ENCODE data around the gene UBR4.

Gene UBR4

GRCh38 chr1:19113697-19114092 is 96.4 kb downstream of the UBR4 start:
- H3K4me3 ChIP-seq (ENCODE audit: low read length) = no peak overlapping the region
- peak; percentile 46 for DNase-seq (ENCODE audit: low read depth, low spot score)

GRCh38 chr1:19112891-19113696 is 97.0 kb downstream of the UBR4 start:
- H3K4me3 ChIP-seq (ENCODE audit: low read length) = no peak overlapping the region
- no peak for DNase-seq (ENCODE audit: low read depth, low spot score)

DNA sequence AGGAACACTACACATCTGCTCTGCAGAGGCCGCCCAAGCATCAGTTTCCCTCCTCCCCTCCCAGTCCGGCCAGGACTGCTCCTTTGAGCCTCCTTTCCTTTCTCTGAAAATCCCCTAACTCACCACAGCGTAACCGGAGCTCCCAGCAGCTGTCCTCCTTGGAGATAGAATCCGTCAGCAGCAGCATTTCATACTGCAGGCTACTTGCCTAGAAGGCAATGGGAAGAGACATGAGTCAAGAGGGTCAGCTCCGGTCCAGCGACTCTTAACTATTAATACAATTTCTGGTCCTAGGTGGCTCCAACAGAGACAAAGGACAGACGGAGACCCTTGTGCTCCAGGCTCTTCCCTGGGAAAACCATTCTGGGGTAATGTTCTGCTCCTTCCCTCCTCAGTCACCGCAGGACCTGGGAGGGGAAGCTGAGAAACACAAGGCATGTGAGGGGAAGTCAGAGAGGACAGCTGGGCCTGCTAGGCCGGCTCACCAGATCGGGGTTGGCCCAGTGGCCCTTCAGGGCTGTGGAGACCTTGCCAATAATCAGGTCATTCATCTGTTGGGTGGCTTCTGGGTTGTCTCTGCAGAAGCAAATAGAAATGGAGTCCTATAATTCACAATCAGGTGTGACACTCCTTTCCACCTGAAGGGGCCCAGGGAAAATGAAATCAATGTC is 99.7 kb downstream of the UBR4 start:
- no peak overlapping the region for H3K4me3 ChIP-seq (ENCODE audit: low read length)
- DNase-seq (ENCODE audit: low read depth, low spot score) = no peak

- H3K4me3 ChIP-seq (ENCODE audit: low read length) = no peak overlapping the region
- DNase-seq (ENCODE audit: low read depth, low spot score) = no peak
Observed at GRCh38 chr1:19109545-19109944, 100.5 kb downstream of the UBR4 start.

- H3K4me3 ChIP-seq (ENCODE audit: low read length) = no peak overlapping the region
- no peak for DNase-seq (ENCODE audit: low read depth, low spot score)
Observed at GRCh38 chr1:19101244-19101643, 108.8 kb downstream of the UBR4 start.

- no peak for DNase-seq (ENCODE audit: low read depth, low spot score)
- no peak overlapping the region for H3K4me3 ChIP-seq (ENCODE audit: low read length)
Observed at GRCh38 chr1:19100028-19100427, 110.0 kb downstream of the UBR4 start.

GRCh38 chr1:19096990-19097389 is 113.1 kb downstream of the UBR4 start:
- DNase-seq (ENCODE audit: low read depth, low spot score) = no peak

DNA sequence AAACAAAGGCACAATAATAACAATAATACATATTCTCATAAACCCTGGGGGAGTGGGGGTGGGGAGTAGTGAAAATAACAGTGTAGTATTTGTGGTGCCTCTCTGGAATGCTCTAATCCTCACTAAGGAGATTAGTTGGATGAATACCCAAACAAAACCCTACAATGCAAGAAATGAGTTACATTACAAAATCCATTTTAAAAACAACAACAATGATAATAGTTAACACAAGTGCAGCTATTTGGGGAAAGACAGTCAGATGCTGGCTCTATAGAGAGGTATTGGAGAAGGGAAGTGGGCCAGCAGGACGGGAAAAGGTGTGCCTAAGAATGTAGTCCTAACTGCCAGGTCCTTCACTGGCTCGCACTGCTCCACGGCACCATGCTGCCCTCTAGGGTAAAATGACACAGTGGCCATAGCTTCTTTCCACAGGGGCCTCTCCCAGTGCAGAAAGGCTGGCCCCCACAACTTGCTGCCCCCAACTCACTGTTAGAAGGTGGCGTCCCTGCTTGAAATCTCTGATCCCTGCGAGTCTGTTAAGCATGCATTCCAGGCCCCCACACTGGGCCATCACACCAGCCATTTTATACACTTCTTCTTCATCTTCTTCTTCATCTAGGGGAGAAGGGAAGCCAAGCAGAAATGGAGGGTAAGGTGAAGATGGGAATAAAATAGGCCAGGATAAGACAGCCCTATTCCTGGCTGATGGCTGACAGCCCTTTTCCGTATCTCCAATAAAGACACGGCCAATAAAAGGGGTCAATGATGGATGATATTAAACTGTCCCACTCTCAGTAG is 113.8 kb downstream of the UBR4 start:
- no peak for DNase-seq (ENCODE audit: low read depth, low spot score)
- no peak overlapping the region for H3K4me3 ChIP-seq (ENCODE audit: low read length)

More at GRCh38 chr1:19096990-19097389, 113.1 kb downstream of the UBR4 start:
- H3K4me3 ChIP-seq (ENCODE audit: low read length) = no peak overlapping the region

GRCh38 chr1:19091196-19091953 is 118.7 kb downstream of the UBR4 start:
- H3K4me3 ChIP-seq (ENCODE audit: low read length) = no peak overlapping the region
- no peak for DNase-seq (ENCODE audit: low read depth, low spot score)

DNA sequence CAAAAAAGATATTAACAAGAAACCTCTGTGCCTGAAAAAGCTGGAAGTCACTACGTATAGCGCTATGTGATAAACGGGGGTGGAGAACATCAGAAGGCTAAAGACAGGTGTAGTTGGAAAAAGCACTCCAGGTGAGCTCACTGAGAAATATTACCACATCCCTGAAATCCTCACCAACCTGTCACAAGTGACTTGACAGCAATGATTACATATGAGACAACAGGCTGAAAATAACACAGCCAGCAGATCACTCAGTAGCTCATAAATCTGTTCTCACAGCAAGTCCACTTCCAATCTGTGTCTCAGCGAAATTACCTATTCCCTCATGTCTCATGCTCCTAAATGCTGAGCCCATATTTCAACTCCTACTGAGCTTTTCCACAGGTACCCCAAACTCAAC is 120.5 kb downstream of the UBR4 start:
- H3K4me3 ChIP-seq (ENCODE audit: low read length) = no peak overlapping the region
- no peak for DNase-seq (ENCODE audit: low read depth, low spot score)

GRCh38 chr1:19088717-19089442 is 121.2 kb downstream of the UBR4 start:
- no peak for DNase-seq (ENCODE audit: low read depth, low spot score)
- no peak overlapping the region for H3K4me3 ChIP-seq (ENCODE audit: low read length)

- no peak for DNase-seq (ENCODE audit: low read depth, low spot score)
- no peak overlapping the region for H3K4me3 ChIP-seq (ENCODE audit: low read length)
Observed at GRCh38 chr1:19087737-19088594, 122.1 kb downstream of the UBR4 start.

GRCh38 chr1:19087017-19087736 is 122.9 kb downstream of the UBR4 start:
- no peak for DNase-seq (ENCODE audit: low read depth, low spot score)
- H3K4me3 ChIP-seq (ENCODE audit: low read length) = no peak overlapping the region

DNA sequence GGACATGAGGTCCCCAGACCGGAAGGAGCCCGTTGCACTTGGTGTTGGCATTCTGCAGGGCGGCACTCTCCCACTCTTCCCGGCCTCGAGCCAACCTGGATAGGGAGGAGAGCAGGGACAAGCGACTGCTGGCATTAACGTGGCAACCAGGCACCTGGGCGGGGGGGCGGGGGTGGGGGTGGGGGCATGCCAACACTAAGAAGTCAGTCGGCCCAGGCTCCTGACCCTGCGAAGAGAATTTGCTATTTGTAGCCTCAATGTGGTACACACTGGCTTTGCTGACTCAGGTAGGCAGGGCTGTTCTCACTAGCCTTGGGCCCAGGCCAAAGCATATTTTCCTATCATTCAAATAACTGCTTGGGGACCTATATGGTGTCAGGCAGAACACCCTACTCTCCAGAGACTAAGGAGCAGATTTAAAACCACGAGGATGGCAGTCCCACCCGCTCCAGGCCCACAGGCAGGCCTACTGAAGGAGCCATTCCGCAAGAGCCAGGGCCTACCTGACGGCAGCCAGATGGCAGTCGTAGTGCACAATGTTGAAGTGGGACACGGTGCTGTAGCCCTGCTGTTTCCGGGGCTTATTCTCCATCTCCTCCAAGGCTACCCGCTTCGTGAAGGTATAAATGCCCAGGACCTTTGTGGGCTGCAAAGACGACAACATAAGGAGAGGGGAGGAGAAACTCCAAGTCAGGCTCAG is 123.7 kb downstream of the UBR4 start:
- DNase-seq (ENCODE audit: low read depth, low spot score) = no peak
- H3K4me3 ChIP-seq (ENCODE audit: low read length) = no peak overlapping the region

DNA sequence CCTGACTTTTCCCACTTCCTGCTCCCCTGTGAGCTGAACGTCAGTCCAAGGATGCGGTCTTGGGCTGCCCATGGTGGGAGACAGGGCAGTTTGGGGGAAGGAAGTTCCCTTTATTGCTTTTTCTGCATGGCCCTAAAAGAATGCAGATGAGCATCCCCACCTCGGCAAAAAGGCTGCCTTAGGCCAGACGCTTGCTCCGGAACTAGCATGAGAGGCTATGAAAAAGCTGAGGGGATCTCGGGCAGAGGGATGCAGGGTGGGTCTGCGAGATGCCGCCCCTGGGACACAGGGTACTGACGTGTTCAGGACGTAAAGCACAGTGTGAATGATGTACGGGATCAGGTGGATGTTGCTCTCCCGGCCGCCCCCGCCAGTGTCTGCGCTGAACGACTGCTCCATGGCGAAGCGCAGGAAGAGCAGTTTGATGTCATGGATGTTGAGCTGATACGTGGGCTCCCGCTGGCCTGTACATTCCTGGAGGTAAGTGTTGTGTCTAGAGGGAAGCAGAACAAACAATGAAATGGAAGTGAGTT is 125.8 kb downstream of the UBR4 start:
- no peak overlapping the region for H3K4me3 ChIP-seq (ENCODE audit: low read length)
- no peak for DNase-seq (ENCODE audit: low read depth, low spot score)

- peak; percentile 24 for DNase-seq (ENCODE audit: low read depth, low spot score)
- H3K4me3 ChIP-seq (ENCODE audit: low read length) = no peak overlapping the region
Observed at GRCh38 chr1:19083081-19083480, 127.0 kb downstream of the UBR4 start.
